AG04450 (cell line): Measurements from ENCODE around the gene SMCO1. TPM values are rescaled to one million over a fixed set of nuclear protein-coding genes. Genes with fewer than 3 reads are reported as not detected.
A peak's percentile ranks its signal among the peaks of the same experiment; 100 is the strongest.

ENCODE experiments used
- CTCF ChIA-PET: fragments of 300-600, 350-600 bp; formaldehyde crosslinking; extraction: SDS; loops from one replicate; lab custom pipeline; 2022; ENCODE audit warnings: antibody characterized with exemption, inconsistent platforms; lab: Charles Lee
- POLR2A ChIA-PET: fragments of 350-600 bp; formaldehyde crosslinking; extraction: SDS; loops from one replicate; lab custom pipeline; 2021; ENCODE audit warnings: antibody characterized with exemption, inconsistent platforms; lab: Yijun Ruan, JAX
- DNase-seq: peaks from one replicate; pipeline ENCODE4 v3.0.0-alpha.2; 2011; ENCODE audit warnings: low read depth, low spot score
- H3K27ac ChIP-seq: one replicate; pipeline ENCODE4 v1.5.1; 2012; ENCODE audit warnings: low read depth, low read length, control low read depth
- H3K27me3 ChIP-seq: one replicate; pipeline ENCODE4 v1.6.0; 2012; ENCODE audit warnings: low read length; ENCODE audit not compliant: control insufficient read depth, insufficient read depth
- H3K4me3 ChIP-seq: 2 replicates; pipeline ENCODE4 v1.5.1; 2011; ENCODE audit warnings: mild to moderate bottlenecking, low read depth, low read length, control low read depth
- H3K9me3 ChIP-seq: 2 replicates; pipeline ENCODE4 v1.5.1; 2012; ENCODE audit warnings: low read length; ENCODE audit not compliant: control insufficient read depth, insufficient read depth
- CTCF ChIP-seq: IDR thresholded peaks from 2 replicates; pipeline ENCODE4 v1.5.1; 2011; ENCODE audit warnings: low read depth, low read length, control low read depth, inconsistent platforms
- polyA plus RNA-seq: library from polyadenylated mRNA; depleted of rRNA; stranded (reverse); fragments of >200 nt; gene quantifications from 2 replicates; pipeline ENCODE4 v1.2.3, GENCODE V29; 2011

SMCO1 gene
- polyA plus RNA-seq, 1 experiment, result not detected

DNA sequence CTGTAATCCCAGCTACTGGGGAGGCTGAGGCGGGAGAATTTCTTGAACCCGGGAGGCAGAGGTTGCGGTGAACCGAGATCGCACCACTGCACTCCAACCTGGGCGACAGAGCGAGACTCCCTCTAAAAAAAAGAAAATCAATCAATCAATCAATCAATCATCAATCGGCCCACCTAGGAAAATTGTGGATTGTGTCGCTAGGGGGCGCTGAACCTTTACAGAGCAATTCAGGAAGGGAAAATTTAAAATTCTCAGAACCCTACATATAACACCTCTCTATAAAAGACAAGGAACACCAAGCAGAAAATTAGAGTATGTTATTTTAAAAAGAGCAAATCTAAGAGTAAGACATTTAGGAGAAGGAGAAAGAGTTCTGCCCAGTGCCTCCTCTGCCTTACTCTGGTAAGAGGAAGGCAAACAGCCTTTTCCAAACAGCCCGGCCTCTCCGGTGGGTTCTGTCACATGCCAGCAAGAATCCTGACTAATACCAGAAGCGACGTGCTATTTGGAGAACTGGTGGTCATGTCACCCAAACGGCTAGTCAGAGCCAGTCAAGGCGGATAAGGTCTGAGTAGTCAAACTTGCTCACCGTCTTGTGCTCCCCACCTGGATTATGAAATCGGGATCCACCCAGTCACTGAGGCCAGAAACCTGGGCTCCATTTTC lies 22.3 kb upstream of the SMCO1 start:
- ChIA-PET CTCF (interaction anchor here (0.6 to 1.5 kb wide), 4 partner anchors 8 to 20 kb away, joined by 3 to 5 read pairs (median 4); no protein-coding TSS in a partner anchor), POLR2A (no interaction called here)
- peak; percentile 65 for TF ChIP-seq CTCF
- Histone ChIP-seq H3K4me3 (no peak overlapping the region), H3K27me3 (no peaks in the 10 kb centered on the region), H3K9me3 (no peaks in the 10 kb centered on the region; the same call in 1 of the 2 replicates), H3K27ac (no peak overlapping the region)
- DNase-seq, result no peak

GRCh38 chr3:196533260-196533681 lies 18.1 kb upstream of the SMCO1 start:
- no peaks in the 10 kb centered on the region for H3K27me3 ChIP-seq
- POLR2A ChIA-PET, result no interaction called here
- H3K4me3 ChIP-seq, result no peak overlapping the region
- CTCF ChIA-PET, result no interaction called here
- H3K27ac ChIP-seq, result no peak overlapping the region
- DNase-seq, result no peak
- TF ChIP-seq CTCF, result no peak
- no peaks in the 10 kb centered on the region; the same call in 1 of the 2 replicates for H3K9me3 ChIP-seq

DNA sequence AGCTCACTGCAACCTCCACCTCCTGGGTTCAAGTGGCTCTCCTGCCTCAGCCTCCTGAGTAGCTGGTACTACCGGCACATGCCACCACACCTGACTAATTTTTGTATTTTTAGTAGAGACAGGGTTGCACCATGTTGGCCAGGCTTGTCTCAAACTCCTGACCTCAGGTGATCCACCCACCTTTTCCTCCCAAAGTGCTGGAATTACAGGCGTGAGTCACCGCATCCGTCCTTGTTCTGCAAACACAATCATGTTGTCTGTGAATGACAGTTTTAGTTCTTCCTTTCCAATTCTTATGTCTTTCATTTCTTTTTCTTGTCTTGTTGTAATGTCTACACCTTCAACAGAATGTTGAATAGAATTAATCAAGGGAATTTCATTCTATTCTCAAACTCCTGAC lies 16.3 kb upstream of the SMCO1 start:
- DNase-seq, result no peak
- no peaks in the 10 kb centered on the region; the same call in 1 of the 2 replicates for H3K9me3 ChIP-seq
- H3K4me3 ChIP-seq, result no peak overlapping the region
- CTCF ChIA-PET, result no interaction called here
- POLR2A ChIA-PET, result no interaction called here
- no peak overlapping the region for H3K27ac ChIP-seq
- no peaks in the 10 kb centered on the region for H3K27me3 ChIP-seq
- TF ChIP-seq CTCF, result no peak

- Histone ChIP-seq H3K27me3 (no peaks in the 10 kb centered on the region), H3K4me3 (peak overlapping the region; percentile 55), H3K9me3 (no peaks in the 10 kb centered on the region), H3K27ac (peak overlapping the region; percentile 31)
- CTCF ChIA-PET, result interaction anchor here (0.5 to 2.2 kb wide), 35 partner anchors 10 to 435 kb away, joined by 3 to 15 read pairs (median 4); partner anchors contain the start of gene SMCO1
- TF ChIP-seq CTCF, result peak; percentile 64
- POLR2A ChIA-PET, result interaction anchor here (0.5 to 1.2 kb wide), 4 partner anchors 25 to 266 kb away, joined by 3 to 7 read pairs (median 4); partner anchors contain the start of genes FBXO45, RNF168 and WDR53
- no peak for DNase-seq
These were observed 13.6 kb upstream of the SMCO1 start for GRCh38 chr3:196528639-196529233.

- no peak overlapping the region for H3K27ac ChIP-seq
- no peak overlapping the region for H3K4me3 ChIP-seq
- ChIA-PET CTCF (interaction anchor here (1.6 kb wide), 1 partner anchor 15 kb away, joined by 4 read pairs; no protein-coding TSS in a partner anchor), POLR2A (no interaction called here)
- H3K27me3 ChIP-seq, result no peaks in the 10 kb centered on the region
- no peak for DNase-seq
- H3K9me3 ChIP-seq, result peaks cover 20% of the 10 kb centered on the region
- no peak for TF ChIP-seq CTCF
These were observed 10.0 kb upstream of the SMCO1 start for GRCh38 chr3:196525141-196525540.
